Common myeloid progenitor, CD34-positive (primary cell): ENCODE measurements around the gene PEDS1.
A peak's percentile ranks its signal among the peaks of the same experiment; 100 is the strongest.

Experiments used
- CTCF ChIA-PET: fragments of 350-600 bp; sonication (Branson Sonifier 250); formaldehyde crosslinking; loops from one replicate; lab custom pipeline; 2021; ENCODE audit warnings: antibody characterized with exemption; lab: Charles Lee
- POLR2A ChIA-PET: fragments of 350-600 bp; sonication (Branson Sonifier 250); formaldehyde crosslinking; loops from one replicate; lab custom pipeline; 2021; ENCODE audit warnings: antibody characterized with exemption; lab: Charles Lee
- DNase-seq, 3 donors: peaks; one replicate each; pipeline versions ENCODE4 v3.0.0 to v3.0.0-alpha.2; 2013
- H3K27ac ChIP-seq, 2 experiments: 1 replicate in 1 of 2; 2 replicates in 1 of 2; pipeline ENCODE4 v1.7.0; 2013; ENCODE audit warnings: inconsistent platforms in 2 of 2, low read length in 2 of 2, mild to moderate bottlenecking in 2 of 2, low read depth in 1 of 2, moderate library complexity in 1 of 2; ENCODE audit not compliant: severe bottlenecking in 2 of 2, insufficient read depth in 1 of 2, poor library complexity in 1 of 2
- H3K27me3 ChIP-seq, 5 experiments: replicated peaks in 2 of 5; 1 replicate in 3 of 5; 2 replicates in 2 of 5; pipeline versions ENCODE4 v1.6.1 to v1.7.0; 2013; ENCODE audit warnings: low read length in 4 of 5, mild to moderate bottlenecking in 2 of 5, moderate library complexity in 2 of 5, inconsistent platforms in 1 of 5; ENCODE audit not compliant: insufficient read depth in 5 of 5, control insufficient read depth in 4 of 5
- H3K36me3 ChIP-seq, 4 experiments: 1 replicate in 2 of 4; 2 replicates in 2 of 4; pipeline versions ENCODE4 v1.6.1 to v1.7.0; 2013; ENCODE audit warnings: low read length in 3 of 4, control low read depth in 1 of 4, mild to moderate bottlenecking in 1 of 4; ENCODE audit not compliant: control insufficient read depth in 4 of 4, insufficient read depth in 4 of 4
- H3K4me1 ChIP-seq, 4 experiments: 1 replicate in 3 of 4; 2 replicates in 1 of 4; pipeline versions ENCODE4 v1.6.1 to v1.7.1; 2013; ENCODE audit warnings: low read length in 3 of 4, mild to moderate bottlenecking in 3 of 4, control low read depth in 1 of 4, inconsistent platforms in 1 of 4, moderate library complexity in 1 of 4; ENCODE audit not compliant: control insufficient read depth in 4 of 4, insufficient read depth in 4 of 4; ENCODE audit errors: control extremely low read depth in 1 of 4
- H3K4me3 ChIP-seq, 7 experiments: 1 replicate in 4 of 7; 2 replicates in 3 of 7; pipeline versions ENCODE4 v1.5.1 to v1.7.0; 2013; ENCODE audit warnings: mild to moderate bottlenecking in 7 of 7, low read length in 6 of 7, moderate library complexity in 6 of 7, inconsistent platforms in 2 of 7, low read depth in 2 of 7, control low read depth in 1 of 7; ENCODE audit not compliant: insufficient read depth in 4 of 7, control insufficient read depth in 1 of 7; ENCODE audit errors: extremely low read depth in 1 of 7
- H3K9me3 ChIP-seq, 5 experiments: 1 replicate in 4 of 5; 2 replicates in 1 of 5; pipeline versions ENCODE4 v1.6.1 to v1.7.1; 2013; ENCODE audit warnings: low read length in 4 of 5, mild to moderate bottlenecking in 2 of 5, inconsistent platforms in 1 of 5, low read depth in 1 of 5, moderate library complexity in 1 of 5; ENCODE audit not compliant: control insufficient read depth in 4 of 5, insufficient read depth in 2 of 5; ENCODE audit errors: control extremely low read depth in 1 of 5
- WGBS: methylation state at CpG from one replicate; pipeline ENCODE4 v1.1.5; 2013; ENCODE audit not compliant: insufficient coverage; 5-methylcytosine and 5-hydroxymethylcytosine counted together

The PEDS1 gene

DNA sequence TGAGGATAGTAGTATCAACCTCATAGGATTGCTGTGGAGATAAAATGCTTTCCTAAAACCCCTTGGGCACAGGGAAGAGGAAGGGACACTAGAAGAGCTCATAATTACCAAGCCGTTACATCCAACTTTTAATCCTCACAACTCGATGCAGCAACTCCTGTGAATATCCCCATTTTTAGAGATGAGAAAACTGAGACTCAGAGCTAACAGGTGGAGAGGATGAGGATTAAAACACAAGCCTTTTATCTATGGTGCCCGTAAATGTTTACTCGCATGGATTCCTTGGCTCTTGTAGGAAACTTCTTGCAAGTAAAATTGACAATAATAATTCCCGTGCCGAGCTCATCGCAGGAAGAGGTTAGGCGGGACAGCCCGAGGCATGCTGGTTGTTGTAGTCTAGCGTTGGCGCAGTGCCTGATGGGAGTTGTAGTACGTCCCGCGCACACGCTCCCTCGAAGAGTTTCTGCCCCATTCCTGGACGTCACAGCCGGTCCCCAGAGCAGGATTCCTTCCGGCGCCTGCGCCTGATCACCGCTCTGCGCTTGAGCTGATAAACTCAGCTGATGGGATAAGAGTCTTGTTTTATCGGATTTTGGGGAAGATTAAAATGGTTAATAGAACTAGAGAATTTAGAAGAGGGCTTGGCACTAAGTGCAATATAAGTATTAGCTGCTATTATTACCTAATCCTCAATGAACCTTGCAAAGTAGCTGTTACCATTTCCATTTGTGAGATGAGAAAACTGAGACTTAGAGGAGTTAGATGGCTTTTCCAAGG, 37.7 kb downstream of the PEDS1 start:
- Histone ChIP-seq H3K27ac (peak overlapping the region; percentile 40 to 71), H3K4me3 (peak overlapping the region in 6 of 7 experiments; percentile 69 to 96 (median 78)), H3K4me1 (peaks cover 33 to 54% (median 47%) of the 10 kb centered on the region in 4 experiments), H3K9me3 (no peaks in the 10 kb centered on the region), H3K27me3 (no peaks in the 10 kb centered on the region), H3K36me3 (no peaks in the 10 kb centered on the region)
- WGBS, result 0% methylated on average over 19 of the region's 24 CpGs
- ChIA-PET POLR2A (interaction anchor here (0.8 to 1.4 kb wide), 3 partner anchors 38 to 104 kb away, joined by 3 read pairs; partner anchors contain the start of gene PEDS1), CTCF (interaction anchor here (0.9 to 13.8 kb wide), 14 partner anchors 9 to 72 kb away, joined by 3 to 335 read pairs (median 6); no protein-coding TSS in a partner anchor)
- DNase-seq, result peak; percentile 93 to 95 (median 94)

- H3K36me3 ChIP-seq, result no peaks in the 10 kb centered on the region
- H3K4me3 ChIP-seq, result peak overlapping the region in 6 of 7 experiments; percentile 69 to 96 (median 78)
- peaks cover 37 to 61% (median 53%) of the 10 kb centered on the region in 4 experiments for H3K4me1 ChIP-seq
- CTCF ChIA-PET, result interaction anchor here (0.9 to 13.8 kb wide), 11 partner anchors 9 to 73 kb away, joined by 3 to 335 read pairs (median 7); no protein-coding TSS in a partner anchor
- no peak for DNase-seq
- no peaks in the 10 kb centered on the region for H3K9me3 ChIP-seq
- peak overlapping the region in 1 of 2 experiments; percentile 71 for H3K27ac ChIP-seq
- POLR2A ChIA-PET, result interaction anchor here (1.1 to 1.4 kb wide), 2 partner anchors 38 to 51 kb away, joined by 3 read pairs; partner anchors contain the start of gene PEDS1
- WGBS, result 94% methylated on average over 6 of the region's 6 CpGs
- no peaks in the 10 kb centered on the region for H3K27me3 ChIP-seq
Observed at GRCh38 chr20:50115041-50115512, 38.4 kb downstream of the PEDS1 start.

DNA sequence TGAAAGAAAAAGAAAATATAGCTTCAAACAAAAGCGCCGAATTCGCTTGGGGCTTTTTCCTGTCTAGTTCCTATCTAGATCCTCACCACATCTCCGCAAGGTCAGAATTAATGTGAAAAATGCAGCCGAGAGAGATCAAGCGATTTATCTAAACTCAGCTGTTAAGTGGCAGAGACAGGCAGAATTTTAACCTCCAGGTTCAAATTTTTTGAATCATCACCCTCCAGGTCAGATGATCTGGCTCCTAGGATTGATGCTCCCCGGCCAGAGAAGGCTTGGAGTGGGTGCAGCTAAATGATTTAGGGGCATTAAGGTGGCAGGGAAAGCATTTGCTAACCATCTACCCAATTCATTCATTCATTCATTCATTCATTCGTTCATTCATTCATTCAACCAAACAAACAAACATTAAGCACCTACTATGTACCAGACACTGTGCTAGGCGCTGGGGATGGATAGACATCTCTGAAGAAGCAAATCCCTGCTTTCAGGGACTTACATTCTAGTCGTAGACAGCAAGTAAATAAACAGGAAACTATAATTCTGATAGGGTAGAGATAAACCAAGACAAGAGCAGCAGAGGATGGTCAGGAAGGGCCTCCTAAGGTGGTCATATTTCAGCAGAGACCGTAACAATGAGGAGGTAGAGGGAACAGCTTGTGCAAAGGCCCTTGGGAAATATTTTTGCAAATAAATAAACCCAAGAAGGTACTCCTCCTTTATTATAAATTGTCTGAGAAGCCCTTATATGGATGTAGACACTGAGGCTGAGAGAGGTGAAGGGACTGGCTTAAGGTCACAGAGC, 39.9 kb downstream of the PEDS1 start:
- no peaks in the 10 kb centered on the region for H3K36me3 ChIP-seq
- H3K9me3 ChIP-seq, result no peaks in the 10 kb centered on the region
- peak overlapping the region; percentile 74 to 91 (median 84) for H3K4me3 ChIP-seq
- CTCF ChIA-PET, result interaction anchor here (0.9 to 1.5 kb wide), 6 partner anchors 8 to 56 kb away, joined by 3 to 5 read pairs (median 4); no protein-coding TSS in a partner anchor
- peaks cover 48 to 71% (median 68%) of the 10 kb centered on the region in 4 experiments for H3K4me1 ChIP-seq
- no peaks in the 10 kb centered on the region for H3K27me3 ChIP-seq
- 0% methylated on average over 5 of the region's 11 CpGs for WGBS
- DNase-seq, result no peak
- peak overlapping the region; percentile 87 to 88 for H3K27ac ChIP-seq
- POLR2A ChIA-PET, result no interaction called here

DNA sequence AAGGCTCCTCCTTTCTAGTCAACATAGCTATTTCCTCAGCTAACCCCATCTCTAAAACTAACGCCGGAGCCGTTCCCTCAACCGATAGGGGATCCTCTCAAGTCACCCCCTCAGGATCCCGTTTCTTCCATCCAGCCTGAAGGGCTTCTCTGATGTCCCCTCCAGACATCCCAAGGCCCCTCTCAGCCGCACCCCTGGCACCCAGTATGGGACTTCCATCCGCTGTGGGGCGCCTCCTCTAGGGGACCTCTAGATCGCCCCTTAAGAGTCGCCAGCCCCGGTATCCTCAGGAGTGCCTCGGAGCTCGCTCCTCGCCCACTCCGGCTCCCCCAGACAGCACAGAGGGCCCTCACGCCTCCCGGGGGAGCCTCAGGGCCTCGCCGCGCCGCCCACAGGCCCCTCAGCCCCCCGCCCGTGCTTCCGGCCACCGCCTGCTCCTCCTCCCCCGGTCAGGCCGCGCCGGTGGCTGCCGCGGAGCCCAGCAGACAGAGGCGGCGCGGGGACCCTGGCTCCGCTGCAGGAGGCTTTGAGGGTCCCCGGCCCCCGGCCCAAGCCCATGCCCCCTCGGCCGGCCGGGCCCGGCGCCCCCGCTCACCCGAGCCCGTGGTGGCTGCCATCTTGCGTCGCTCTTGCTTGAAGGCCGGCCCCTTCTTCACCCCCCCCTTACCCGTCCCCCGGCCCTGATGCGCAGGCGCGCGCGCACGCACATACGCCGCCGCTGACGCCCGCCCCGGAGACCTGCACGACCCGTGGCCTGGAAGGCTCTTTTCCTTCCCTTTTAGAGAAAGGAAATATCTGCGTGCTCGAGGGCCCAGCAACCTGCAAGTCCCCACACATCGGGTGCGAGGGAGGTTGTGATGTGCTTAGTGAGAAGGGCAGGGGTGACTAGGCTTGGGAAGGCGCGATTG, 40.8 kb downstream of the PEDS1 start, which contains the start of gene UBE2V1:
UBE2V1 (minus strand) TSS at position 639 of the 908 bp plus-strand sequence; CDS start at position 617, 22 bp downstream.
- under 1% methylated on average over 53 of the region's 70 CpGs for WGBS
- Histone ChIP-seq H3K27me3 (no peaks in the 10 kb centered on the region), H3K4me3 (peak within 1 kb of the TSS; percentile 74 to 91 (median 84)), H3K27ac (peak within 1 kb of the TSS; percentile 87 to 88), H3K4me1 (peaks cover 53 to 79% (median 75%) of the 10 kb centered on the region in 4 experiments), H3K9me3 (no peaks in the 10 kb centered on the region), H3K36me3 (peaks cover 0 to 8% (median 3%) of the 10 kb centered on the region in 4 experiments)
- ChIA-PET POLR2A (interaction anchor here (0.6 kb wide), 2 partner anchors 10 to 15 kb away, joined by 3 read pairs; no protein-coding TSS in a partner anchor), CTCF (interaction anchor here (0.7 to 1.5 kb wide), 6 partner anchors 9 to 56 kb away, joined by 3 to 5 read pairs (median 4); no protein-coding TSS in a partner anchor)
- peak; percentile 92 to 97 (median 95) for DNase-seq

GRCh38 chr20:50111829-50112495, 41.6 kb downstream of the PEDS1 start:
- WGBS, result 26% methylated on average over 7 of the region's 9 CpGs
- Histone ChIP-seq H3K36me3 (peaks cover 0 to 16% (median 4%) of the 10 kb centered on the region in 4 experiments), H3K4me3 (peak overlapping the region; percentile 74 to 91 (median 84)), H3K4me1 (peaks cover 56 to 87% (median 79%) of the 10 kb centered on the region in 4 experiments), H3K27ac (peak overlapping the region; percentile 87 to 88), H3K27me3 (no peaks in the 10 kb centered on the region), H3K9me3 (no peaks in the 10 kb centered on the region)
- POLR2A ChIA-PET, result interaction anchor here (0.6 kb wide), 2 partner anchors 9 to 16 kb away, joined by 3 read pairs; no protein-coding TSS in a partner anchor
- no peak for DNase-seq
- CTCF ChIA-PET, result interaction anchor here (0.7 to 7.4 kb wide), 7 partner anchors 9 to 355 kb away, joined by 3 to 49 read pairs (median 4); no protein-coding TSS in a partner anchor
